GM12878 (cell line): Measurements from ENCODE around the gene C1orf87. TPM values are rescaled to one million over a fixed set of nuclear protein-coding genes. Genes with fewer than 3 reads are reported as not detected.

Experiments
- ATAC-seq: fragments of 200-7000 bp; cut with Tn5 transposase; 3 replicates; pipeline ENCODE4 v1.9.1; 2020; ENCODE audit warnings: mild to moderate bottlenecking, moderate library complexity
- BruUV-seq: library from RNA; stranded (reverse); fragments of 400-500 nt; replicated peaks from 2 replicates; lab custom pipeline; 2021; lab: Mats Ljungman, UMichigan
- CTCF ChIA-PET: fragments of 300-600 bp; sonication (Branson Sonifier 250); formaldehyde crosslinking; extraction: SDS; loops from one replicate; lab custom pipeline; 2021; ENCODE audit warnings: inconsistent platforms; lab: Yijun Ruan, JAX
- POLR2A ChIA-PET: fragments of 350-600 bp; formaldehyde crosslinking; extraction: SDS; loops from one replicate; lab custom pipeline; 2021; ENCODE audit warnings: inconsistent platforms; lab: Charles Lee
- RAD21 ChIA-PET: fragments of 300-600 bp; sonication (Branson Sonifier 250); formaldehyde crosslinking; loops from one replicate; lab custom pipeline; 2023; ENCODE audit warnings: antibody characterized with exemption; ENCODE audit not compliant: unreplicated experiment; lab: Charles Lee
- SMC1A ChIA-PET: fragments of 300-600 bp; sonication (Branson Sonifier 250); formaldehyde crosslinking; loops from one replicate; lab custom pipeline; 2023; ENCODE audit not compliant: unreplicated experiment, uncharacterized antibody; lab: Charles Lee
- DNase-seq: peaks from one replicate; pipeline ENCODE4 v3.0.0-alpha.2; 2011; ENCODE audit warnings: low read depth, low spot score
- FAIRE-seq: peaks from 3 replicates; lab custom pipeline; 2011; peaks lifted over from hg19 to GRCh38; lab: Jason Lieb, UNC
- H2AFZ ChIP-seq: 2 replicates; pipeline ENCODE4 v1.6.0; 2011; ENCODE audit warnings: low read depth, low read length, control low read depth; ENCODE audit not compliant: control insufficient read depth
- H3K27ac ChIP-seq: 2 replicates; pipeline ENCODE4 v1.5.1; 2011; ENCODE audit warnings: control low read depth; ENCODE audit not compliant: control insufficient read depth, insufficient read depth
- H3K27me3 ChIP-seq, 2 experiments: replicated peaks in 1 of 2; 2 replicates each; pipeline versions ENCODE4 v1.6.0 to v1.6.1; 2011; ENCODE audit warnings: low read length in 1 of 2; ENCODE audit not compliant: control insufficient read depth in 2 of 2, insufficient read depth in 2 of 2
- H3K36me3 ChIP-seq, 2 experiments: 2 replicates each; pipeline ENCODE4 v1.5.1; 2011; ENCODE audit warnings: low read length in 1 of 2; ENCODE audit not compliant: control insufficient read depth in 2 of 2, insufficient read depth in 2 of 2
- H3K4me1 ChIP-seq: 2 replicates; pipeline ENCODE4 v1.6.1; 2011; ENCODE audit warnings: mild to moderate bottlenecking, low read length, moderate library complexity, mixed read lengths; ENCODE audit not compliant: control insufficient read depth, insufficient read depth
- H3K4me2 ChIP-seq: 2 replicates; pipeline ENCODE4 v1.6.0; 2011; ENCODE audit warnings: control low read depth; ENCODE audit not compliant: control insufficient read depth, insufficient read depth
- H3K4me3 ChIP-seq: fragments of 200-600 bp; sonication (generic); 2 replicates; pipeline ENCODE4 v1.5.1; 2016
- H3K79me2 ChIP-seq: 2 replicates; pipeline ENCODE4 v1.6.0; 2011; ENCODE audit warnings: low read length; ENCODE audit not compliant: control insufficient read depth, insufficient read depth
- H3K9ac ChIP-seq: 2 replicates; pipeline ENCODE4 v1.8.0; 2011; ENCODE audit warnings: low read length, control low read depth, mixed read lengths; ENCODE audit not compliant: control insufficient read depth, insufficient read depth
- H3K9me3 ChIP-seq: replicated peaks from 3 replicates; pipeline ENCODE4 v1.5.1; 2011; ENCODE audit warnings: mild to moderate bottlenecking, low read length; ENCODE audit not compliant: control insufficient read depth, insufficient read depth
- H4K20me1 ChIP-seq: 2 replicates; pipeline ENCODE4 v1.6.0; 2011; ENCODE audit not compliant: control insufficient read depth, insufficient read depth
- E2F8 ChIP-seq: fragments of 450-650 bp; IDR thresholded peaks from 2 replicates; pipeline ENCODE4 v1.6.1; 2018; ENCODE audit warnings: mild to moderate bottlenecking, low read depth, moderate library complexity; ENCODE audit not compliant: partially characterized antibody
- HDAC6 ChIP-seq: fragments of 200-600 bp; sonication (generic); IDR thresholded peaks from one replicate; pipeline ENCODE4 v1.8.0; 2017; ENCODE audit warnings: antibody characterized with exemption; ENCODE audit not compliant: unreplicated experiment
- LARP7 ChIP-seq: fragments of 450-650 bp; IDR thresholded peaks from 2 replicates; pipeline ENCODE4 v1.6.1; 2017; ENCODE audit warnings: mild to moderate bottlenecking
- MYB ChIP-seq: fragments of 150-350 bp; IDR thresholded peaks from 2 replicates; pipeline ENCODE4 v1.6.1; 2014; ENCODE audit warnings: mild to moderate bottlenecking, low read depth, low read length, borderline replicate concordance
- NR2C2 ChIP-seq: IDR thresholded peaks from 2 replicates; pipeline ENCODE4 v1.6.1; 2011; ENCODE audit warnings: borderline replicate concordance, low read depth; ENCODE audit not compliant: control insufficient read depth, insufficient read length
- PML ChIP-seq: IDR thresholded peaks from 2 replicates; pipeline ENCODE4 v1.6.1; 2012; ENCODE audit warnings: low read length, inconsistent platforms
- RCOR1 ChIP-seq: conservative IDR thresholded peaks from 2 replicates; pipeline ENCODE4 v1.6.1; 2012; ENCODE audit warnings: low read depth, low read length, improper control_type of control experiment
- SMAD5 ChIP-seq: IDR thresholded peaks from 2 replicates; pipeline ENCODE4 v1.6.1; 2016; ENCODE audit warnings: antibody characterized with exemption, low read depth
- TCF3 ChIP-seq: IDR thresholded peaks from 2 replicates; pipeline ENCODE4 v1.6.1; 2012; ENCODE audit warnings: low read depth, mild to moderate bottlenecking, low read length, borderline replicate concordance; ENCODE audit not compliant: insufficient read depth
- YY1 ChIP-seq: IDR thresholded peaks from 2 replicates; pipeline ENCODE4 v1.6.1; 2011; ENCODE audit warnings: low read depth, mild to moderate bottlenecking, low read length
- ZNF24 ChIP-seq: fragments of 450-650 bp; IDR thresholded peaks from 2 replicates; pipeline ENCODE4 v1.6.1; 2017; ENCODE audit warnings: antibody characterized with exemption, mild to moderate bottlenecking
- WGBS: methylation state at CpG from one replicate; pipeline ENCODE4 v1.1.6; 2016; ENCODE audit warnings: low lambda C conversion rate; ENCODE audit not compliant: insufficient replicate concordance, insufficient coverage; ENCODE audit errors: missing lambda C conversion rate; 5-methylcytosine and 5-hydroxymethylcytosine counted together
- in situ Hi-C: fragments of 300-500 bp; cut with MboI; formaldehyde crosslinking; loops from 9 replicates; pipeline ENCODE4 v1.14.3; 2018; ENCODE audit warnings: mixed read lengths
- intact Hi-C: fragments of 100-400 bp; cut with micrococcal nuclease; formaldehyde crosslinking; loops from one replicate; pipeline ENCODE4 v1.14.2; 2022; ENCODE audit not compliant: unreplicated experiment
- polyA plus RNA-seq, 11 experiments: library from polyadenylated mRNA; depleted of rRNA in 4 of 11; unstranded in 6 of 11; stranded (reverse) in 5 of 11; fragments of >200 nt; fragmentation: Nextera tagmentation in 4 of 11; fragmentation: Illumina TruSeq in 1 of 11; extraction: Ambion mirVana in 4 of 11; extraction: Trizol in 1 of 11; gene quantifications; 1 replicate in 1 of 11; 2 replicates in 10 of 11; pipeline versions ENCODE4 v1.2.1 to v1.2.3, GENCODE V29; 2011 to 2016; ENCODE audit warnings: inconsistent platforms in 2 of 11, missing spikeins in 2 of 11, low read depth in 1 of 11
- total RNA-seq, 4 experiments: library from RNA; depleted of rRNA in 3 of 4; stranded (reverse); fragments of >200 nt in 3 of 4; fragmentation: Illumina TruSeq in 1 of 4; extraction: Trizol in 1 of 4; gene quantifications; 2 replicates each; pipeline versions ENCODE4 v1.2.1 to v1.2.3, GENCODE V29; 2013 to 2021

The C1orf87 gene
- total and polyA plus RNA-seq, 10 of the 15 experiments (the other 5 are each of a cell fraction or from before 2014, with no cell fraction given): not detected

GRCh38 chr1:60078182-60078581, 4.6 kb upstream of the C1orf87 start:
- POLR2A ChIA-PET: no interaction called here
- no peaks in the 10 kb centered on the region for H3K36me3 ChIP-seq
- H3K9ac ChIP-seq: no peak overlapping the region
- CTCF ChIA-PET: no interaction called here
- intact Hi-C loops (no loop called here), in situ Hi-C loops (no loop called here)
- no peaks in the 10 kb centered on the region for H4K20me1 ChIP-seq
- H3K4me2 ChIP-seq: no peak overlapping the region
- no peak overlapping the region for H2AFZ ChIP-seq
- 18% methylated on average over 4 of the region's 4 CpGs for WGBS
- TF ChIP-seq HDAC6 (no peak), SMAD5 (no peak), RCOR1 (no peak), TCF3 (no peak), E2F8 (no peak), YY1 (no peak), MYB (no peak), NR2C2 (no peak), PML (no peak), ZNF24 (no peak), LARP7 (no peak)
- BruUV-seq: no TSS peak
- no peak overlapping the region for H3K27ac ChIP-seq
- no peaks in the 10 kb centered on the region; a peak in 1 of 4 replicates for H3K27me3 ChIP-seq
- no peaks in the 10 kb centered on the region for H3K4me1 ChIP-seq
- FAIRE-seq: no peak
- RAD21 ChIA-PET: no interaction called here
- DNase-seq: no peak
- SMC1A ChIA-PET: interaction anchor here (0.5 to 0.7 kb wide), 2 partner anchors 12 to 637 kb away, joined by 3 read pairs; no protein-coding TSS in a partner anchor
- no peak overlapping the region for H3K4me3 ChIP-seq
- no peak for ATAC-seq
- H3K79me2 ChIP-seq: no peaks in the 10 kb centered on the region
- H3K9me3 ChIP-seq: no peaks in the 10 kb centered on the region
